ENCODE results near the gene SQSTM1.

The SQSTM1 gene

DNA sequence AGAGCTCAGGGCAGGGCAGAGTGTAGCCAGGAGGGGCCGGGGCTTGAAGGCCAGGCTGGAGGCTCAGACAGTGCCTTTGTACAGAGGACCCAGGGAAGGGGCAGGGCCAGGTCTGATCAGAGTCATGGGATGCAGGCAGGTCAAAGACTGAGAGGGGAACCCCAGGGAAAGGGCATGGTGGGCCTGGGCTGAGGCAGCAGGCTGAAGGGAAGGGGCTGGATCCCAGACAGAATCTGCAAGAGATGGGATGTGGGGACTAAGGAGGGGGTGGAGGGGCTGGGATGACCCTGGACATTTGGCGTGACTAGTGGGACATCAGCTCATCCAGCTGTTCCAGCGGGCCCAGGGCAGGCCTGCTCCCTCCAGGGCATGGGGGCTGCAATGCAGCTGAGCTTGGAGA lies 53.4 kb downstream of the SQSTM1 start:
- no peak for DNase-seq (ENCODE audit: low spot score)

- DNase-seq (ENCODE audit: low spot score): no peak
Measured at GRCh38 chr5:179874536-179875292, 54.0 kb downstream of the SQSTM1 start.

DNA sequence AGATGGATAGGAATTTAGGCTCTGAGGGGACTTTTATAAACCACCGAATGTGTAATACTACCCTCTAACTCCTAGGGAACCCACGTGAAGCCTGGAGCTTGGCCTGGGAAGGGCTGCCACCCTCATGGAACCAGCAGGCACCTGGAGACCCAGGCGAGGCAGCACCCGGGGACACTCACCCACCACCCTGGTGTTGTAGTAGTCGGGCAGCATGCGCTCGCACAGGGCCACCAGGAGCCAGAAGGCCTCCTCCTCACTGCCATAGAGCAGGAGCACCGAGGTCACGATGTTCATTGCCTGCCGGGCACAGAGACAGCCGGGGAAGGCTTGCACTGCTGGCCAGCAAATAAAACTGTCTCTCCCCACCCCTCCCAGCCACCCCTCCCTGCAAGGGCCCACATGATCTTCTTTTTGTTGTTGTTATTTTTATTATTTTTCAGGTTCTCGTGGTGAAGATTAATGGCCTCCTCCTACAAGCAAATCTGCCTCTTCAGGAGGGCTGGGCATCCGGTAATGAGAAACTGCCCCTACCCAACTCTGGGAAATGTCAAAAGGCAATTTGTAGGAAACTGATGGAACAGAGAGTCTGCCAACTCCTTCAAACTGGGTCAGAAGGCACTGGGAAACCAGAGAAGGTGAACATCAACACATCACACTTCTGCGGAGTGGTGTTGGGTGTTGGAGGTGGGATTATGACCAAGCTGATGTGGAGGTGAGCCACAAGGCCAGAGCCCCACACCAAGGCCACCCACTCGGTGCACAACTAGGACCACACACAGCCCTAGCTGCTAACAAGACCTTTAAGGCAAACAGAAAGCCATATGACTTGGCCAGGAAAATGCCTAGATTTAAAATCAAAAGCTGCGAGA lies 55.3 kb downstream of the SQSTM1 start:
- no peak for DNase-seq (ENCODE audit: low spot score)

GRCh38 chr5:179876610-179876952 lies 55.9 kb downstream of the SQSTM1 start:
- DNase-seq (ENCODE audit: low spot score): no peak

- no peak for DNase-seq (ENCODE audit: low spot score)
Measured at GRCh38 chr5:179878222-179879002, 57.7 kb downstream of the SQSTM1 start.

DNA sequence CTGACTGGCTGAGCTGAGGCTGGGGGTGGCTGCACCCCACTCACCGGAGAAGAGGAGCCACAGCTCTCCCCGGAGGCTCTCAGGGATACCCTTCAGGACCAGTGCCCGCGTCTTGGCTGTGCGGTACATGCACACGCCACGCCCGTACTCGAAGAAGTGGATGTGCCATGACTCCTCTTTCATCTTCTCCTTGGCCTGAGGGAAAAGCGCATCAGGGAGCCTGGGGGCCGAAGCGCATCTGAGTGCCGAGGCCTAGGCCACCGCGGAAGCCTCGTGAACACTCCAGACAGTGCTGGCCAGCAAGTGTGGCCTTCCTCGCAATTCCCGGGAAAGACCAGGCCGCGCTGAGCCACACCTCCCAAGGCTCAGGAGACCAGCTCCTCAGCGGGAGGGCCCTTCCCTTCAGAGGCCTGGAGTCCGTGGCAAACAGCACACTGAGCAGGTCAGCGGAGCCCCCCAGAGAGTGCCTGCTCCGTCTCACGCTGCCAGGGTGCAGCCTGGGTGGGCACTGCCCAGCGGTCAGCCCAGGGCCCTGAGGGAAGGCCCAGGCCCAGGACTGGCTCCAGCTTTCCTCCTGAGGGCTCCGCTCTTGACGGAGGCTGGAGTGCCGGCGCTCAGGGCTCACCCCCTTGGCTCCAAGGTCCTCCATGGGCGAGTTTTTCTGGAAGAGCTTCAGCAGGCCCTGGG lies 58.4 kb downstream of the SQSTM1 start:
- no peak for DNase-seq (ENCODE audit: low spot score)

DNA sequence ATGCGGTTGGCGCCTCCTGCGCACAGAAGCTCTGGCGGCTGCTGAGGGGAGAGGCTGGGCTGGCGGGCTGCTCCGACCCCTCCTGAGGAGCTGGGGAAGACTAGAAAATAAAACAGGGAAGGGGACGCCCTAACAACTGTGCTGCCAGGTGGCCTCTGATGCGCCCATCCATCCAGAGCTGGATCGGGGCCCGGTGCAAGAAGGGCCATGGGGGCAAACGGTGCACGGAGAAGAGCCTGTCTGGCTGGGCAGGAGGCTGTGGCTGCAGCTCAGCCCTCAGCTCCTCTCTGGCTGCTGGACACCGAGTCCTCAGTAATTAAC lies 58.9 kb downstream of the SQSTM1 start:
- DNase-seq (ENCODE audit: low spot score): no peak

- no peak for DNase-seq (ENCODE audit: low spot score)
Measured at GRCh38 chr5:179880066-179880650, 59.5 kb downstream of the SQSTM1 start.

- no peak for DNase-seq (ENCODE audit: low spot score)
Measured at GRCh38 chr5:179880848-179881590, 60.3 kb downstream of the SQSTM1 start.

DNA sequence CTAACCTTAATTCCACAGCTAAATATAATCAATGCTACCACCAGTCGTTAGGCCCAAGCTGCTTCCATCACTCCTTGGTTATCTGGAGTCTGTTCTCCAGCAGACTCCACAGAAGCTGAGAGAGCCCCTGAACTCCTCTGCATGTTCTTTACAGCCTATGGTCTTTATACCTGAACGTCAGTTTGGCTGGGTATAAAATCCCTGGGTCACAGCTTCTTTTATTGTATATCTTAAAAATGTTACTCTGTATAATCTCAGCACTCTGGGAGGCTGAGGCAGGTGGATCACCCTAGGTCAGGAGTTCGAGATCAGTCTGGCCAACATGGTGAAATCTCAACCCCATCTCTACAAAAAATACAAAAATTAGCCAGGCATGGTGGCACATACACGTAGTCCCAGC lies 61.6 kb downstream of the SQSTM1 start:
- DNase-seq (ENCODE audit: low spot score): no peak

- DNase-seq (ENCODE audit: low spot score): no peak
Measured at GRCh38 chr5:179883163-179883562, 62.5 kb downstream of the SQSTM1 start.

GRCh38 chr5:179885491-179886090 lies 64.9 kb downstream of the SQSTM1 start:
- no peak for DNase-seq (ENCODE audit: low spot score)

DNA sequence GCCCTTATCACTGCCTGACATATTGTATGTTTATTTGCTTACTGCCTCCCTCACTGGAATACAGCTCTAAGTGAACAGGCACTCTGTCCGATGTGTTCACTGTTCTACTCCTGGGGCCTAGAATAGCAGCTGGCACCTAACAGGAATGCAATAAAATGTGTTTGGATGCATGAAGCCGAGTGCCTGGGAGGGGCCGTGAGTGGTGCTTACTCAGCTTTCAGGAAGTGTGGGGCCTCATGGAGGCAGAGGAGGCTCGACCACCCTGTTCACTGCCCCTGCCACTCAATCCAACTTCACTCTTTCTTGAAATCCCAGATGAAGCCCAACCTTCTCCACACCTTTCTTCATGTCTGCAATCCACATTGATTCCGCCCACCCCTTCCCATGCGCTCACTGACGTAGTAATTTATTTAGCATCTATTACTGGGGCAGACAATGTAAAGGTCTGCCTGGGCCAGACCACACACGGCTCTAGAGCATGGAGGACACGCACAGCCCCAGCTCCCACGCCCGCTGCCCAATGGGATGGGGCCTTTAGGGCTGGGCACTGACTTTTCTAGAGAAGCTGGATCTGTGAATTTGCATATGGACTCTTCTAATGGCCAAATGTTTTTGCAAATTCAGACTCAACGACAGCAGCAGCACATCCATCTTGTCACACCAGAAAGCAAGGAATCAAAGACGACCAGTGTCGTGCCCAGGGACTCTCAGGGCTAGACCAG lies 65.6 kb downstream of the SQSTM1 start:
- DNase-seq (ENCODE audit: low spot score): no peak

DNA sequence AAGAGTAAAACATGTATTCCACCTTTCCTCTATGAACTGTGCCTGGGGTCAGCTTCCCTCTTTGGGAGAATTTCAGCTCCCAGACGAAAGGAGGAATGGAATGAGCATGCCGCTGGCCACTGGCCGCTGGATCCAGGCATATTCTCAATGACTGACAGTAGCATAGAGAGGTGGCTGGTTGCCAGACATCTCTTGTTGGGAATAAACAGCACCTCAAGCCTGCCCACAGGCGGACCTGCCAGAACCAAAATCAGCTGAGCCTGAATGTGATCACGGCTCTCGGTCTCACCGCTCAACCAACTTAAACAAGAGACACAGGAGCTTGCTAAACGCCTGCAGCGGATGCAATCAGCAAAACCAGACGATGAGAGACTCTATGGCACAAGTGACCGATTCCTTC lies 66.4 kb downstream of the SQSTM1 start:
- no peak for DNase-seq (ENCODE audit: low spot score)
